D341Med (cell line): ENCODE data around the gene ARHGAP33.
"Not testable (repeated sequence)": the region's sequence is repeated elsewhere in the genome, so short reads cannot be mapped to it uniquely, and the experiment has no call there.

Experiments used
- DNase-seq: peaks from one replicate; pipeline ENCODE4 v3.0.0; 2012; ENCODE audit warnings: low spot score

ARHGAP33 gene

GRCh38 chr19:35795564-35795963, 20.2 kb downstream of the ARHGAP33 start:
- DNase-seq, result not testable (repeated sequence)

DNA sequence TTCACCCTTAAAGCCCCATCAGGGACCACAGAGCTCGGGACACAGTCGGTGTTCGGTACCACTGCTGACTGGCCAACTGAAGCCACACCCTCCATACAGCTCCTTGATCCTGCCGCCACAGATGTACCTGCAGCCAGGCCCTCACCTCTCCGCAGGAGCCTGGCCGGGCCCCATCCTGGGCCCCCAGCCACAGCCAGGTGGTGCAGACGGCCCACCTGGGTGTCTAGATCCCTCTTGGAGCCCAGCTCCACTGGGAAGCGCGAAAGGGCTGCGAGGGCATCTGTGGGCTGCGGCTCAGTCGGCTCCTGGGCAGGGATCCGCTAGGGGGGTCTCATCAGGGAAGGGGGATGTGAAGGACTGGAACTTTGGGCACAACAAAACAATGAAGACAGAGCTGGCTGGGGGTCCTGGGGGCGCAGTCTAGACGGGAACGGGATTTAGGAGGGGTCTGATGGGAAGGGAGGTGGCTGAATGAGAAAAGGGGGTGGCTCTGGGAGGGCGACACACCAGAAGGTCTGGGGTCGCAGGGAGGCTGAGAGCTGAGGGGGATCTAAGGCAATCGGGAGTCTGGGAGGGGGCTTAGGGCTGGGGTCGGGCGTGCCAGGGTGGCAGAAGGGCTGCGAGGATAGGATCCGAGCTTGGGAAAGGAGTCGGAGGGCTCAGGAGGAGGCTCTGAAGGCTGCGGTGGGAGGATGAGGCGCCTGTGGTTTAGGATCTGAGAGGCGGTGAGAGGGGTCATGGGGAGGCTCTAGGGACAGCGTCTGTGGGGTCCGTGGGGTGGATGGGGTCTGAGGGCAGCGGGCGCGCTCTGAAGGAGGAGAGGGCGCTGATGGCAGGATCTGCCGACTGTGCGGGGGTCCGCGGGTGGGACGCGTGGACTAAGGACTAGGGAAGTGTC, 21.5 kb downstream of the ARHGAP33 start:
- no peak for DNase-seq

DNA sequence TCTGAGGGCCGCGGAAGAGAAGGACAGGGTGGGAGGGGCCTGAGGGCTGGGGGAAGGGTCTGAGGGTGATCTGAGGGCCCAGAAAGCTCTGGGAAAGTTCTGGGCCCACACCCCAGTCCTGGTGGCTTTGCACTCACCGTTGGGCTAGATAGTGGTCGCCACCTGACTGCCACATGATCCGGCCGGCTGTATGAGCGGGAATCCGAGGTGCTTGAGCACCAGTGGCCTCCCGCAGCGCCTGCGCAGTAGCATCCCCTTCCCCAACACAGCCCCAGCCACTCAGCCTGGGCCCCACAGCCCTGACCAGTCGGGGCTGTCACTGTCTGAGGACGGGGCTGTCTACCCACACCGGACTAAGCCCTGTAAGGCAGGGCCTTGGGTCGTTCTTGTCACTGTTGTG, 22.3 kb downstream of the ARHGAP33 start:
- no peak for DNase-seq

DNA sequence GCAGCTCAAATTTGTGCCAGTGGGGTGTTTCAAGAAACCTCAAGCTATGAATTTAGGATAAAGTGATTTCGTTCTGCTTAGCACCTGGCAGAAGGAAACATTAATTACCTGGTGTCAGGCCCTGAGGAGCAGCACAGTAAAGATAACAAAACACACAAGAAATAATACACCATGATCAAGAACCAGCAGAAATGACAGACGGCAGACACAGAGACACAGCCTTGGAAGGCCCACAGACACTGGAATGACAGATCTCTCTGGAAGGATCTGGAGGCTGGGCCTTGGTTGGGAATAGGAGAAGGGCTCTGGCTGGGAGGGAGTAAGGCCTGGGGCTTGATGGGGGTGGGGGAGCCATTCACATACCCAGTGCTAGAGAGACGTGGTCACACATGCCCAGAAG, 26.5 kb downstream of the ARHGAP33 start:
- no peak for DNase-seq

DNA sequence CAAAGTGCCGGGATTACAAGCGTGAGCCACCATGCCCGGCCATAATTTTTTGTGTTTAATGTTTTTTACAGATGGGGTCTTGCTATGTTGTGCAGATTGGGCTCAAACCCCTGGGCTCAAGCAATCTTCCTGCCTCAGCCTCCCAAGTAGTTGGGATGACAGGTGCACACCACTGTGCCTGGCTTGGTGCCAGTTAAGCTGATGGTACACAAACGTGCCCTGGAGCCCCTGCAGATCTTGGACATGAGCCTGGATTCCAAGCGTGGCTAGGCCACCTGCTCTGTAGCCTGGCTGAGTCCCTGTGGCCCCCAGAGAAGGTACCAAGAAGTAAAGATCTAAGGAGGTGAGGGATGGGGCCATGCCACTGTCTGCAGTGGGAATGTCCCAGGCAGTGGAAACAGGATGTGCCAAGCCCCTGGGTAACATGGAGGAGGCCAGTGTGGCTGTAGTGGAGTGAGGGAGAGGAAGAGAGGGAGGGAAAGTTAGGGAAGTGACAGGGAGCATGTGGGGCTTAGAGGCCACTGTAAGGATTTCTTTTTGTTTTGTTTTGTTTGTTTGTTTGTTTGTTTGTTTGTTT, 30.2 kb downstream of the ARHGAP33 start:
- no peak for DNase-seq

GRCh38 chr19:35806597-35806996, 31.2 kb downstream of the ARHGAP33 start:
- no peak for DNase-seq

DNA sequence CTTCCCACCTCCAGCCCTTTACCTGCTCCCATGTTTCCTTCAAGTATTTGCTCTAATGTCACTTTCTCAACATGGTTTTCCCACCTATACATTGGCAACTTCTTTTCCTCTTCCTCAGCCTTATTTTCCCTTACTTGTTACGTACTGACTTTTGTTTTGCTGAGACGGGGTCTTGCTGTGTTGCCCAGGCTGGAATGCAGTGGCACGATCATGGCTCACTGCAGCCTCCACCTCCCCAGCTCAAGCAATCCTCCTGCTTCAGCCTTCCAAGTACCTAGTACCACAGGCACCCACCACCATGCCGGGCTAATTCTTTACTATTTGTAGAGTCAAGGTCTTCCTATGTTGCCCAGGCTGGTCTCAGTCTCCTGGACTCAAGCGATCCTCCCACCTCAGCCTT, 32.3 kb downstream of the ARHGAP33 start:
- no peak for DNase-seq

- no peak for DNase-seq
Observed at GRCh38 chr19:35811317-35812219, 36.2 kb downstream of the ARHGAP33 start.

DNA sequence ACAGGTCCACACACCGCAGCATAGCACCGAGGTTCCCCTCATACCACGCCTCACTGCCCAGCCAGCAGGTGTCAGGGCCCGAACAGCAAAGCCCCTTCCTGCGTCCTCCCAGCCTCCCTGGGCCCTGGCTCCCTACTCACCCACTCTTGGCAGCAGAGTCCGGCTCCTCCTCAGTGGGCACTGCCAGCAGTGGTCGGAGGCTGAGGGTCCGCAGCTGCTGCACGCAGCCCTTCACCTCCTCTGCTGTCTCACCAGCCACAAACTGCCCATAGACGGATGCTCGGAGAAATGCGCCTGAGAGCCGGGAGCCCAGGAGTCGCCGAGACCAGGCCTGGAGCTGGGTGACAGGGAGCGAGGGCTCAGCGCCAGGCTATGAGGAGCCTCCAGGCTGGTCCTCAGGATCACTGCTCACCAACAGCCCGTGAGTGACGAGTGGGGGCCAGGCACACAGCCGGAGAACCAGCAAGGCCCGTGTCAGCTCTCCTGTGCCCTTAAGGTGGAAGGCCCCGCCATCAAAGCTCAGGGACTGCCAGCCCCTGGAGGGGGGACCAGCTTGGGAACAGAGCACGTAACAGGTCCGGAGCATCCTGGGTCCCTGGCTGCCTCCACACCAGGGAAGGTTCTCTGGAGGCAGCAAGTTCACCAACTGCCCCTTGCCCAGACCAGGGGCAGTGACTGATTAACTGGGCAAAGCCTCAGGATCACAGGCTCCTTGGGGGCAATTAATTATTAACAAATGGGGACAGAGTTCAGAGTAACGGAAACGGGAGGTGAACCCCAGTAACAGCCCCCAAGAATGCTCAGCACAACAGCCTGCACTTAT, 37.1 kb downstream of the ARHGAP33 start, which contains the start of gene PRODH2:
Gene PRODH2, minus strand, starts transcription at position 626 of the 823 bp plus-strand sequence. Its CDS starts 40 bp downstream, at position 586.
- DNase-seq, result no peak

- no peak for DNase-seq
Observed at GRCh38 chr19:35813043-35813890, 37.9 kb downstream of the ARHGAP33 start.

- DNase-seq, result no peak
Observed at GRCh38 chr19:35816262-35816661, 40.9 kb downstream of the ARHGAP33 start.

- no peak for DNase-seq
Observed at GRCh38 chr19:35816846-35817245, 41.5 kb downstream of the ARHGAP33 start.

DNA sequence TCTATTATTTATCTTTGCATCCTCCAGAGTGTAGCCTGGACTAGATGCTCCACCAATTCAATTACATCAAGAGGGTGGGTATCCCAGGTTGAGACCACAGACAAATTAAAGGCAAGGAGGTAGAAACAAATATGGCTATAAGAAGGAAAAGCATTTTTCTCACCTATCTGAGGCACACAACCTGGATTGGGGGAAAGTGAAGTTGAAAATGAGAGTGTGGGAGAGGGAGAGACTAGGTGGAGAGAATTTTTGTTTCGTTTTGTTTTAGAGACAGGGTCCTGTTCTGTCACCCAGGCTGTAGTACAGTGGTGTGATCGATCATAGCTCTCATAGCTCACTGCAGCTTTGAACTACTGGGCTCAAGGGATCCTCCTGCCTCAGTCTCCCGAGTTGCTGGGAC, 43.1 kb downstream of the ARHGAP33 start:
- no peak for DNase-seq

DNA sequence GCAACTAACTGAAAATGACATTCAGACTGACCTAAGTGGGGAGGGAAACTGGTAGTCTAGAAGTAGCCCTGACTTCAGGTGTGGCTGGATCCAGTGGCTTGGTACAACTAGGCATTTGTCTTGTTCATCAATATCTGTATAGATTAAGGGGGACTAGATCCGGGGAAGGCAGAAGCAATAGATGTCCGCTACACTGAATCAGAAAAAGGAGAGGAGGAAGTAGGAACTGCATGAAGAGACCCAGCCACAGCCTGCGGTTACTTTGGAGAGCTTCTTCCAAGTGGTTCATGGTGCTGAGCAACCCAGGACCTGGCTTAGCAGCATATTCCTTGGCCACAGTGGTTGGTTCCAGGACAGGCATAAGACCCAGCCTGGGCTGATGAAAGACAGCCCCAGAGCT, 47.2 kb downstream of the ARHGAP33 start:
- DNase-seq, result no peak

- DNase-seq, result no peak
Observed at GRCh38 chr19:35824150-35824549, 48.8 kb downstream of the ARHGAP33 start.

- no peak for DNase-seq
Observed at GRCh38 chr19:35828692-35829301, 53.4 kb downstream of the ARHGAP33 start.

DNA sequence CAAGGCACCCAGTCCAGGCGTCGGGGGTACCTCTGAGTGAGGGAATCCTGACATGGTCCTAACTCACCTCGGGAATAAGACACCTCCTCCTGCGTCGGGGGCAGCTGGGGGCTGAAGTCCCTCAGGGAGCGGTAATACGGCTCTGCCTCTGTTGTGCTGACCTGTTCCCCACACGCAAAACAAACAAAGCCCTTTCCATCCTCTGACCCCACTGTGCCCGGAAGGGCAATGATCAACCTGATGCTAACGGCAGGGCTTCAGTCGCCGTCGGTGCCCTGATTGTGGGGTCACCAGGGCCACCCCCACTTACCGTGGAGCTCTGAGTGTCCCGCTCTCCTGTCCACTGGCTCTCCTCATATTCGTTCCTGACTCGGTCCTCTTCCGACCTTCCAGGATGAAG, 55.6 kb downstream of the ARHGAP33 start:
- DNase-seq, result no peak

- no peak for DNase-seq
Observed at GRCh38 chr19:35832054-35832453, 56.7 kb downstream of the ARHGAP33 start.

GRCh38 chr19:35833972-35834371, 58.6 kb downstream of the ARHGAP33 start:
- no peak for DNase-seq

- DNase-seq, result not testable (repeated sequence)
Observed at GRCh38 chr19:35836096-35836495, 60.7 kb downstream of the ARHGAP33 start.
